Hypothalamus (tissue), 51 donors: ENCODE results near the gene WNT2B.

Experiments
- DNase-seq, 51 donors: peaks; one replicate each; lab custom pipeline; 2025; lab: John Stamatoyannopoulos, UW

The WNT2B gene

GRCh38 chr1:112504001-112504660, 4.6 kb upstream of the WNT2B start:
- DNase-seq = no peak

- DNase-seq = no peak
Measured at GRCh38 chr1:112504661-112505399, 3.9 kb upstream of the WNT2B start.

GRCh38 chr1:112505400-112505785, 3.4 kb upstream of the WNT2B start:
- DNase-seq = no peak

GRCh38 chr1:112505878-112506277, 2.9 kb upstream of the WNT2B start:
- DNase-seq = no peak

GRCh38 chr1:112506306-112506705, 2.5 kb upstream of the WNT2B start:
- DNase-seq = no peak

GRCh38 chr1:112506731-112507130, 2.0 kb upstream of the WNT2B start:
- no peak for DNase-seq

- no peak for DNase-seq
Measured at GRCh38 chr1:112507336-112507735, 1.4 kb upstream of the WNT2B start.

- DNase-seq = no peak
Measured at GRCh38 chr1:112507921-112508277, 866 bp upstream of the WNT2B start.

- DNase-seq = no peak
Measured at GRCh38 chr1:112509005-112509659, 367 bp downstream of the WNT2B start.

GRCh38 chr1:112509660-112510178, 954 bp downstream of the WNT2B start:
- no peak for DNase-seq

- no peak for DNase-seq
Measured at GRCh38 chr1:112510340-112510739, 1.6 kb downstream of the WNT2B start.

- no peak for DNase-seq
Measured at GRCh38 chr1:112511897-112512296, 3.1 kb downstream of the WNT2B start.

- no peak for DNase-seq
Measured at GRCh38 chr1:112513112-112513870, 4.5 kb downstream of the WNT2B start.

GRCh38 chr1:112514901-112515300, 6.1 kb downstream of the WNT2B start:
- no peak for DNase-seq

- DNase-seq = no peak
Measured at GRCh38 chr1:112515311-112516009, 6.7 kb downstream of the WNT2B start.

- no peak for DNase-seq
Measured at GRCh38 chr1:112516141-112516540, 7.4 kb downstream of the WNT2B start.

GRCh38 chr1:112517231-112517630, 8.5 kb downstream of the WNT2B start:
- DNase-seq = no peak

GRCh38 chr1:112517646-112518045, 8.9 kb downstream of the WNT2B start:
- DNase-seq = no peak

- no peak for DNase-seq
Measured at GRCh38 chr1:112518186-112518585, 9.4 kb downstream of the WNT2B start.

GRCh38 chr1:112520166-112520565, 11.4 kb downstream of the WNT2B start:
- no peak for DNase-seq
